Measurements from ENCODE around the gene CCDC188. TPM values are rescaled to one million over a fixed set of nuclear protein-coding genes. Genes with fewer than 3 reads are reported as not detected.

CCDC188 gene
- total and polyA plus RNA-seq, 4 donors, result not detected

DNA sequence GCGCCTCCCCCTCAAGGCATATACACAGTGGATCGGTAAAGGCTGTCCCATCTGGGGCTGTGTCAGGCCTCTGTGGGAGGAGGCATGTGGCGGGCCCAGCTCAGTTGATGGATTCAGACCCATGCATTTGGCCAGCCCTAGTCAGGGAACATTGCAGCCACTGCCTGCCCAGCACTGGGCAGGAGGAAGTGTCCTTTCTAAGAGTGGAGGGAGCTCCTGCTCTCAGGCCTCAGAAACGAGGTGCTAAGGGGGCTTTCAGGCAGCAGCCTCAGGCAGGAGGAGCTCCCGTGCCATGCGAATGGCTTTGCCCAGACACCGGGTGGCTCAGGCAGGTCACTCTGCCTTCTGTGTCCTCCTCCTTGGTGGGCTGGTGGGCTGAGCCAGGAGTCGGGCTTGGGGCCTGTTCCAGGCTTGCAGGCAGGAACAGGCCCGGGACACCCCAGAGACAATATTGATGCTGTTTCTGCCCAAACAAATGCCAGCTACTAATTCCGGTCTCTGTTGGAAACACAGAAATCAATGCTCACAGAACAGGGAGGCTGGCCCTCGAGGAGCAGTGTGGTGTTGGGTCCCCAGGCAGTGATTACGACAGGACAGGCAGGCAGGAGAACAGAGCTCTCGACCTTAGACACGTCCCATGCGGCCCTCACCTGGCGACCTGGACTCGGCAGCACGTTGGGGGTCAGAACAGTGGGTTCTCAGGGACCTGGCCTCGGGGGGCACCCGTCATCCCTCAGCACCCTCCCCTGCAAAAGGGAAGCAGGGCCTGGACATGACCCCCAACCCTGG lies 42.3 kb upstream of the CCDC188 start:
- no peaks in the 10 kb centered on the region for H3K27me3 ChIP-seq (ENCODE audit: control insufficient read depth in 4 of 4, insufficient read depth in 4 of 4, low read length in 3 of 4)
- no peak overlapping the region for H3K9ac ChIP-seq (ENCODE audit: low read depth in 1 of 2, low read length in 2 of 2)
- 80% methylated on average over 20 of the region's 20 CpGs for WGBS
- no peaks in the 10 kb centered on the region for H3K36me3 ChIP-seq (ENCODE audit: control insufficient read depth in 4 of 4, insufficient read depth in 3 of 4, low read depth in 1 of 4, low read length in 3 of 4)
- peaks cover 0 to 7% (median 3%) of the 10 kb centered on the region in 4 donors for H3K4me1 ChIP-seq (ENCODE audit: control insufficient read depth in 4 of 4, insufficient read depth in 4 of 4, low read length in 3 of 4)
- TF ChIP-seq, protein P1, sequence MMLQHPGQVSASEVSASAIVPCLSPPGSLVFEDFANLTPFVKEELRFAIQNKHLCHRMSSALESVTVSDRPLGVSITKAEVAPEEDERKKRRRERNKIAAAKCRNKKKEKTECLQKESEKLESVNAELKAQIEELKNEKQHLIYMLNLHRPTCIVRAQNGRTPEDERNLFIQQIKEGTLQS (IDR thresholded peaks at IDR 0.05), result no peak
- no peak for TF ChIP-seq FOXA1 (IDR thresholded peaks at IDR 0.05)
- TF ChIP-seq RXRA (IDR thresholded peaks at IDR 0.05), result no peak
- no peak for TF ChIP-seq EGR1 (IDR thresholded peaks at IDR 0.05; ENCODE audit: low read depth in 2 of 2)
- no peak for TF ChIP-seq FOXA2 (IDR thresholded peaks at IDR 0.05)
- TF ChIP-seq TAF1 (conservative IDR thresholded peaks at IDR 0.05), result no peak
- TF ChIP-seq, protein P2, sequence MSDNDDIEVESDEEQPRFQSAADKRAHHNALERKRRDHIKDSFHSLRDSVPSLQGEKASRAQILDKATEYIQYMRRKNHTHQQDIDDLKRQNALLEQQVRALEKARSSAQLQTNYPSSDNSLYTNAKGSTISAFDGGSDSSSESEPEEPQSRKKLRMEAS (IDR thresholded peaks at IDR 0.05), result no peak
- no peak for TF ChIP-seq SP1 (IDR thresholded peaks at IDR 0.05)
- TF ChIP-seq, protein P3, sequence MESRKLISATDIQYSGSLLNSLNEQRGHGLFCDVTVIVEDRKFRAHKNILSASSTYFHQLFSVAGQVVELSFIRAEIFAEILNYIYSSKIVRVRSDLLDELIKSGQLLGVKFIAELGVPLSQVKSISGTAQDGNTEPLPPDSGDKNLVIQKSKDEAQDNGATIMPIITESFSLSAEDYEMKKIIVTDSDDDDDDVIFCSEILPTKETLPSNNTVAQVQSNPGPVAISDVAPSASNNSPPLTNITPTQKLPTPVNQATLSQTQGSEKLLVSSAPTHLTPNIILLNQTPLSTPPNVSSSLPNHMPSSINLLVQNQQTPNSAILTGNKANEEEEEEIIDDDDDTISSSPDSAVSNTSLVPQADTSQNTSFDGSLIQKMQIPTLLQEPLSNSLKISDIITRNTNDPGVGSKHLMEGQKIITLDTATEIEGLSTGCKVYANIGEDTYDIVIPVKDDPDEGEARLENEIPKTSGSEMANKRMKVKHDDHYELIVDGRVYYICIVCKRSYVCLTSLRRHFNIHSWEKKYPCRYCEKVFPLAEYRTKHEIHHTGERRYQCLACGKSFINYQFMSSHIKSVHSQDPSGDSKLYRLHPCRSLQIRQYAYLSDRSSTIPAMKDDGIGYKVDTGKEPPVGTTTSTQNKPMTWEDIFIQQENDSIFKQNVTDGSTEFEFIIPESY (IDR thresholded peaks at IDR 0.05), result no peak
- no peaks in the 10 kb centered on the region for H3K9me3 ChIP-seq (ENCODE audit: control insufficient read depth in 4 of 4, low read length in 3 of 4)
- no peak overlapping the region for H3K27ac ChIP-seq (ENCODE audit: low read depth in 1 of 2, low read length in 2 of 2)
- no peak overlapping the region for H3K4me3 ChIP-seq (ENCODE audit: low read depth in 1 of 3, low read length in 3 of 3)
- no peak for DNase-seq (ENCODE audit: low spot score)

DNA sequence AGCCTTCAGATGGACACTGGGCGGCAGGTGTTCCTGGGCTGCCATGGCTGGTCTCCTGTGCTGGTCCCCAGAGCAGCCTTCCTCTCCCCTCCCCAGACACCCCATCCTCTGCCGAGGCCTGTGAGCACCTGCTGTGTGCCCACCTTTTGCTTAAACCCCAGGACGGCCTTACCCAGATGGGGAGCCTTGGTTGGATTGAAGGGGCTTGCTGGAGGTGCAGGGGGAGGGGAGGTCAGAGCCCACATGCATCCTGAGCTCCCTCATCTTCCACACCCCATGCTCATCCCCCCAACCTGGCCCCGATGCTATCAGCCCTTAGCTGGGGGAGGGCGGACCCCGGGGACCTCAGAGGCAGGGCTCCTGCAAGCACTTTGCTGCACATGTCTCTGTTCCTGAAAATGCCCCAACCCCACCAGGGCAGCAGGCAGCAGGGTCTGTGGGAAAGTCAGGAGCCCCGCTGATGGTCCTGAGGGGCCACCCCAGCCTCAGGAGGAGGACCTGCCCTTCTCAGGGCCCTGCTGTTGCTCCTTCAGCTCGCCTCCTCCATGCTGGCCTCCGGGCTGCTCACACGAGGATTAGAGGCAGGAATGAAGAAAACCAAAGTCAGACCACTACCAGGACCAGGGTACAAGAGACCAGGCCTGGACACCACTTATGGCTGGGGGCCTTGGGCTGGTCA lies 41.6 kb upstream of the CCDC188 start:
- Histone ChIP-seq H3K27ac (ENCODE audit: low read depth in 1 of 2, low read length in 2 of 2) (no peak overlapping the region), H3K9me3 (ENCODE audit: control insufficient read depth in 4 of 4, low read length in 3 of 4) (no peaks in the 10 kb centered on the region), H3K27me3 (ENCODE audit: control insufficient read depth in 4 of 4, insufficient read depth in 4 of 4, low read length in 3 of 4) (no peaks in the 10 kb centered on the region), H3K4me1 (ENCODE audit: control insufficient read depth in 4 of 4, insufficient read depth in 4 of 4, low read length in 3 of 4) (peaks cover under 1 to 11% (median 6%) of the 10 kb centered on the region in 4 donors), H3K36me3 (ENCODE audit: control insufficient read depth in 4 of 4, insufficient read depth in 3 of 4, low read depth in 1 of 4, low read length in 3 of 4) (no peaks in the 10 kb centered on the region), H3K4me3 (ENCODE audit: low read depth in 1 of 3, low read length in 3 of 3) (no peak overlapping the region), H3K9ac (ENCODE audit: low read depth in 1 of 2, low read length in 2 of 2) (no peak overlapping the region)
- DNase-seq (ENCODE audit: low spot score), result no peak
- TF ChIP-seq SP1 (IDR thresholded peaks at IDR 0.05) (no peak), YY1 (IDR thresholded peaks at IDR 0.05) (no peak), HNF4A (conservative IDR thresholded peaks at IDR 0.05) (no peak), JUND (IDR thresholded peaks at IDR 0.05) (no peak), EGR1 (IDR thresholded peaks at IDR 0.05; ENCODE audit: low read depth in 2 of 2) (no peak), FOXA2 (IDR thresholded peaks at IDR 0.05) (no peak), FOXA1 (IDR thresholded peaks at IDR 0.05) (no peak), RXRA (IDR thresholded peaks at IDR 0.05) (no peak), HNF4G (IDR thresholded peaks at IDR 0.05) (no peak), RAD21 (IDR thresholded peaks at IDR 0.05) (no peak), GABPA (IDR thresholded peaks at IDR 0.05 in 1 of 2, conservative IDR thresholded peaks at IDR 0.05 in 1 of 2) (no peak), NR2F2 (IDR thresholded peaks at IDR 0.05) (no peak)
- TF ChIP-seq, protein P4, sequence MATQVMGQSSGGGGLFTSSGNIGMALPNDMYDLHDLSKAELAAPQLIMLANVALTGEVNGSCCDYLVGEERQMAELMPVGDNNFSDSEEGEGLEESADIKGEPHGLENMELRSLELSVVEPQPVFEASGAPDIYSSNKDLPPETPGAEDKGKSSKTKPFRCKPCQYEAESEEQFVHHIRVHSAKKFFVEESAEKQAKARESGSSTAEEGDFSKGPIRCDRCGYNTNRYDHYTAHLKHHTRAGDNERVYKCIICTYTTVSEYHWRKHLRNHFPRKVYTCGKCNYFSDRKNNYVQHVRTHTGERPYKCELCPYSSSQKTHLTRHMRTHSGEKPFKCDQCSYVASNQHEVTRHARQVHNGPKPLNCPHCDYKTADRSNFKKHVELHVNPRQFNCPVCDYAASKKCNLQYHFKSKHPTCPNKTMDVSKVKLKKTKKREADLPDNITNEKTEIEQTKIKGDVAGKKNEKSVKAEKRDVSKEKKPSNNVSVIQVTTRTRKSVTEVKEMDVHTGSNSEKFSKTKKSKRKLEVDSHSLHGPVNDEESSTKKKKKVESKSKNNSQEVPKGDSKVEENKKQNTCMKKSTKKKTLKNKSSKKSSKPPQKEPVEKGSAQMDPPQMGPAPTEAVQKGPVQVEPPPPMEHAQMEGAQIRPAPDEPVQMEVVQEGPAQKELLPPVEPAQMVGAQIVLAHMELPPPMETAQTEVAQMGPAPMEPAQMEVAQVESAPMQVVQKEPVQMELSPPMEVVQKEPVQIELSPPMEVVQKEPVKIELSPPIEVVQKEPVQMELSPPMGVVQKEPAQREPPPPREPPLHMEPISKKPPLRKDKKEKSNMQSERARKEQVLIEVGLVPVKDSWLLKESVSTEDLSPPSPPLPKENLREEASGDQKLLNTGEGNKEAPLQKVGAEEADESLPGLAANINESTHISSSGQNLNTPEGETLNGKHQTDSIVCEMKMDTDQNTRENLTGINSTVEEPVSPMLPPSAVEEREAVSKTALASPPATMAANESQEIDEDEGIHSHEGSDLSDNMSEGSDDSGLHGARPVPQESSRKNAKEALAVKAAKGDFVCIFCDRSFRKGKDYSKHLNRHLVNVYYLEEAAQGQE (IDR thresholded peaks at IDR 0.05), result no peak
- TF ChIP-seq, protein P5, sequence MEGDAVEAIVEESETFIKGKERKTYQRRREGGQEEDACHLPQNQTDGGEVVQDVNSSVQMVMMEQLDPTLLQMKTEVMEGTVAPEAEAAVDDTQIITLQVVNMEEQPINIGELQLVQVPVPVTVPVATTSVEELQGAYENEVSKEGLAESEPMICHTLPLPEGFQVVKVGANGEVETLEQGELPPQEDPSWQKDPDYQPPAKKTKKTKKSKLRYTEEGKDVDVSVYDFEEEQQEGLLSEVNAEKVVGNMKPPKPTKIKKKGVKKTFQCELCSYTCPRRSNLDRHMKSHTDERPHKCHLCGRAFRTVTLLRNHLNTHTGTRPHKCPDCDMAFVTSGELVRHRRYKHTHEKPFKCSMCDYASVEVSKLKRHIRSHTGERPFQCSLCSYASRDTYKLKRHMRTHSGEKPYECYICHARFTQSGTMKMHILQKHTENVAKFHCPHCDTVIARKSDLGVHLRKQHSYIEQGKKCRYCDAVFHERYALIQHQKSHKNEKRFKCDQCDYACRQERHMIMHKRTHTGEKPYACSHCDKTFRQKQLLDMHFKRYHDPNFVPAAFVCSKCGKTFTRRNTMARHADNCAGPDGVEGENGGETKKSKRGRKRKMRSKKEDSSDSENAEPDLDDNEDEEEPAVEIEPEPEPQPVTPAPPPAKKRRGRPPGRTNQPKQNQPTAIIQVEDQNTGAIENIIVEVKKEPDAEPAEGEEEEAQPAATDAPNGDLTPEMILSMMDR (IDR thresholded peaks at IDR 0.05; ENCODE audit: low read depth, low read length, missing input control), result no peak
- TF ChIP-seq, protein P3 (IDR thresholded peaks at IDR 0.05), result no peak
- TF ChIP-seq, protein P2 (IDR thresholded peaks at IDR 0.05), result no peak
- TF ChIP-seq, protein P1 (IDR thresholded peaks at IDR 0.05), result no peak
- WGBS, result 92% methylated on average over 10 of the region's 10 CpGs

All from liver (tissue), 9 donors.